Raji (cell line): ENCODE data around the gene EEF2.
A peak's percentile ranks its signal among the peaks of the same experiment; 100 is the strongest.

Experiments
- POLR2A ChIP-seq: IDR thresholded peaks from 2 replicates; pipeline ENCODE4 v1.6.1; 2011; ENCODE audit warnings: low read depth, low read length, control low read depth; ENCODE audit not compliant: insufficient read depth

The EEF2 gene

GRCh38 chr19:4007021-4007835 is 22.0 kb upstream of the EEF2 start, which contains the start of gene PIAS4:
Gene PIAS4, plus strand, starts transcription at chr19:4007736. Its CDS starts 25 bp downstream, at chr19:4007761.
- TF ChIP-seq POLR2A: peak; percentile 91

- no peak for TF ChIP-seq POLR2A
Observed at GRCh38 chr19:3995607-3996006, 10.3 kb upstream of the EEF2 start.

GRCh38 chr19:3990815-3991117 is 5.5 kb upstream of the EEF2 start:
- no peak for TF ChIP-seq POLR2A

GRCh38 chr19:3987619-3988371 is 2.5 kb upstream of the EEF2 start:
- peak; percentile 7; the same call in 1 of the 2 replicates for TF ChIP-seq POLR2A

GRCh38 chr19:3986260-3987041 is 1.2 kb upstream of the EEF2 start:
- no peak for TF ChIP-seq POLR2A

- no peak for TF ChIP-seq POLR2A
Observed at GRCh38 chr19:3985643-3986259, 488 bp upstream of the EEF2 start.

GRCh38 chr19:3984584-3984907 is 717 bp downstream of the EEF2 start:
- no peak for TF ChIP-seq POLR2A

GRCh38 chr19:3983936-3984583 is 1.2 kb downstream of the EEF2 start:
- TF ChIP-seq POLR2A: peak; percentile 13; the same call in 1 of the 2 replicates

- TF ChIP-seq POLR2A: no peak
Observed at GRCh38 chr19:3983542-3983914, 1.7 kb downstream of the EEF2 start.

- TF ChIP-seq POLR2A: no peak
Observed at GRCh38 chr19:3982701-3983541, 2.3 kb downstream of the EEF2 start.

GRCh38 chr19:3981736-3982681 is 3.3 kb downstream of the EEF2 start:
- no peak for TF ChIP-seq POLR2A

- no peak for TF ChIP-seq POLR2A
Observed at GRCh38 chr19:3981373-3981735, 3.9 kb downstream of the EEF2 start.
